HepG2 (cell line): Measurements from ENCODE around the gene ARID5B.

ENCODE experiments used
- AKNA ChIP-seq: sonication (generic); formaldehyde crosslinking; IDR thresholded peaks from 2 replicates; pipeline ENCODE4 v1.4.0; 2020; ENCODE audit warnings: missing genetic modification reagents, borderline replicate concordance
- CEBPB ChIP-seq: IDR thresholded peaks from 2 replicates; pipeline ENCODE4 v1.6.1; 2011; ENCODE audit warnings: low read depth, low read length, improper control_type of control experiment, borderline replicate concordance
- CTCF ChIP-seq: sonication (generic); formaldehyde crosslinking; IDR thresholded peaks from 2 replicates; pipeline ENCODE4 v1.5.0; 2020; ENCODE audit warnings: mild to moderate bottlenecking, missing genetic modification reagents, moderate library complexity
- GATAD1 ChIP-seq: IDR thresholded peaks from 2 replicates; pipeline ENCODE4 v1.6.1; 2016; ENCODE audit warnings: missing genetic modification reagents, missing compliant biosample characterization
- GATAD2A ChIP-seq: IDR thresholded peaks from 2 replicates; pipeline ENCODE4 v1.6.1; 2016
- NCOA1 ChIP-seq: sonication (generic); formaldehyde crosslinking; IDR thresholded peaks from 2 replicates; pipeline ENCODE4 v1.9.0; 2021; ENCODE audit warnings: missing genetic modification reagents
- PHF8 ChIP-seq: sonication (generic); formaldehyde crosslinking; IDR thresholded peaks from 2 replicates; pipeline ENCODE4 v1.5.0; 2020; ENCODE audit warnings: missing genetic modification reagents
- RXRA ChIP-seq: sonication (generic); formaldehyde crosslinking; IDR thresholded peaks from 2 replicates; pipeline ENCODE4 v1.5.1; 2020; ENCODE audit warnings: missing genetic modification reagents
- SP4 ChIP-seq: sonication (generic); formaldehyde crosslinking; IDR thresholded peaks from 2 replicates; pipeline ENCODE4 v1.8.1; 2023; ENCODE audit warnings: mild to moderate bottlenecking, missing genetic modification reagents
- THAP11 ChIP-seq: IDR thresholded peaks from 2 replicates; pipeline ENCODE4 v1.6.1; 2016; ENCODE audit warnings: missing biosample characterization, missing genetic modification reagents
- TF ChIP-seq, protein P1 (sequence below): sonication (generic); formaldehyde crosslinking; IDR thresholded peaks from 2 replicates; pipeline ENCODE4 v1.4.0; 2020; ENCODE audit warnings: mild to moderate bottlenecking, low read depth, missing genetic modification reagents
- TF ChIP-seq, protein P2 (sequence below): sonication (generic); formaldehyde crosslinking; IDR thresholded peaks from 2 replicates; pipeline ENCODE4 v1.5.0; 2020; ENCODE audit warnings: missing genetic modification reagents, mild to moderate bottlenecking, borderline replicate concordance

GRCh38 chr10:61870526-61870895 lies 31.0 kb upstream of the ARID5B start:
- no peak for TF ChIP-seq GATAD2A (CRISPR knock-in tag)
- TF ChIP-seq GATAD1 (CRISPR knock-in tag): no peak
- no peak for TF ChIP-seq RXRA (CRISPR knock-in tag)
- TF ChIP-seq, protein P1, sequence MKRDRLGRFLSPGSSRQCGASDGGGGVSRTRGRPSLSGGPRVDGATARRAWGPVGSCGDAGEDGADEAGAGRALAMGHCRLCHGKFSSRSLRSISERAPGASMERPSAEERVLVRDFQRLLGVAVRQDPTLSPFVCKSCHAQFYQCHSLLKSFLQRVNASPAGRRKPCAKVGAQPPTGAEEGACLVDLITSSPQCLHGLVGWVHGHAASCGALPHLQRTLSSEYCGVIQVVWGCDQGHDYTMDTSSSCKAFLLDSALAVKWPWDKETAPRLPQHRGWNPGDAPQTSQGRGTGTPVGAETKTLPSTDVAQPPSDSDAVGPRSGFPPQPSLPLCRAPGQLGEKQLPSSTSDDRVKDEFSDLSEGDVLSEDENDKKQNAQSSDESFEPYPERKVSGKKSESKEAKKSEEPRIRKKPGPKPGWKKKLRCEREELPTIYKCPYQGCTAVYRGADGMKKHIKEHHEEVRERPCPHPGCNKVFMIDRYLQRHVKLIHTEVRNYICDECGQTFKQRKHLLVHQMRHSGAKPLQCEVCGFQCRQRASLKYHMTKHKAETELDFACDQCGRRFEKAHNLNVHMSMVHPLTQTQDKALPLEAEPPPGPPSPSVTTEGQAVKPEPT (CRISPR knock-in tag): no peak
- TF ChIP-seq, protein P2, sequence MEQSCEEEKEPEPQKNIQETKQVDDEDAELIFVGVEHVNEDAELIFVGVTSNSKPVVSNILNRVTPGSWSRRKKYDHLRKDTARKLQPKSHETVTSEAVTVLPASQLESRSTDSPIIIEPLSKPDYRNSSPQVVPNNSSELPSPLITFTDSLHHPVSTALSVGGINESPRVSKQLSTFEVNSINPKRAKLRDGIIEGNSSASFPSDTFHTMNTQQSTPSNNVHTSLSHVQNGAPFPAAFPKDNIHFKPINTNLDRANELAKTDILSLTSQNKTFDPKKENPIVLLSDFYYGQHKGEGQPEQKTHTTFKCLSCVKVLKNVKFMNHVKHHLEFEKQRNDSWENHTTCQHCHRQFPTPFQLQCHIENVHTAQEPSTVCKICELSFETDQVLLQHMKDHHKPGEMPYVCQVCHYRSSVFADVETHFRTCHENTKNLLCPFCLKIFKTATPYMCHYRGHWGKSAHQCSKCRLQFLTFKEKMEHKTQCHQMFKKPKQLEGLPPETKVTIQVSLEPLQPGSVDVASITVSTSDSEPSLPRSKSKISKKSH: no peak
- no peak for TF ChIP-seq THAP11 (CRISPR knock-in tag)
- no peak for TF ChIP-seq SP4 (CRISPR knock-in tag)
- TF ChIP-seq CTCF (CRISPR knock-in tag): no peak
- no peak for TF ChIP-seq AKNA (CRISPR knock-in tag)
- no peak for TF ChIP-seq PHF8 (CRISPR knock-in tag)
- no peak for TF ChIP-seq NCOA1
- TF ChIP-seq CEBPB: no peak
